Activated CD8-positive, alpha-beta T cell treated with anti-CD3 and anti-CD28 coated beads, Interleukin-2, amount 10 ng/mL, durations not matched to agents 7 days and 5 days (primary cell): ENCODE data around the gene ZBTB22. TPM values are rescaled to one million over a fixed set of nuclear protein-coding genes. Genes with fewer than 3 reads are reported as not detected.
"Not testable (repeated sequence)": the region's sequence is repeated elsewhere in the genome, so short reads cannot be mapped to it uniquely, and the experiment has no call there.

Experiments used
- ATAC-seq: fragments of 150-1000 bp; cut with Tn5 transposase; one replicate; pipeline ENCODE4 v1.10.0; 2021; ENCODE audit warnings: moderate library complexity
- CTCF ChIA-PET: fragments of 350-600 bp; sonication (Branson Sonifier 250); formaldehyde crosslinking; loops from one replicate; lab custom pipeline; 2021; ENCODE audit warnings: antibody characterized with exemption; lab: Charles Lee
- POLR2A ChIA-PET: fragments of 350-600 bp; sonication (Branson Sonifier 250); formaldehyde crosslinking; loops from one replicate; lab custom pipeline; 2021; ENCODE audit warnings: antibody characterized with exemption; lab: Charles Lee
- DNase-seq: peaks from one replicate; pipeline ENCODE4 v3.0.0-alpha.2; 2020
- H3K27ac Mint-ChIP-seq: one replicate; pipeline ENCODE4 v1.8.0; 2021; ENCODE audit warnings: mild to moderate bottlenecking, mixed read lengths
- H3K27me3 Mint-ChIP-seq: one replicate; pipeline ENCODE4 v1.8.0; 2021; ENCODE audit warnings: low read depth, mixed read lengths
- H3K36me3 Mint-ChIP-seq: one replicate; pipeline ENCODE4 v1.8.0; 2021; ENCODE audit warnings: low read depth, mixed read lengths
- H3K4me1 Mint-ChIP-seq: one replicate; pipeline ENCODE4 v1.8.0; 2021; ENCODE audit warnings: low read depth, mixed read lengths
- H3K4me3 Mint-ChIP-seq: one replicate; pipeline ENCODE4 v1.8.0; 2021; ENCODE audit warnings: mild to moderate bottlenecking, mixed read lengths
- H3K9me3 Mint-ChIP-seq: one replicate; pipeline ENCODE4 v1.8.0; 2022; ENCODE audit warnings: mixed read lengths; ENCODE audit not compliant: insufficient read depth
- total RNA-seq, 2 experiments: library from RNA; stranded (reverse); gene quantifications; one replicate each; pipeline ENCODE4 v1.2.3, GENCODE V29; 2021

The ZBTB22 gene
- total RNA-seq, 2 experiments from 2014 or later = 10.7 to 11.1 TPM

DNA sequence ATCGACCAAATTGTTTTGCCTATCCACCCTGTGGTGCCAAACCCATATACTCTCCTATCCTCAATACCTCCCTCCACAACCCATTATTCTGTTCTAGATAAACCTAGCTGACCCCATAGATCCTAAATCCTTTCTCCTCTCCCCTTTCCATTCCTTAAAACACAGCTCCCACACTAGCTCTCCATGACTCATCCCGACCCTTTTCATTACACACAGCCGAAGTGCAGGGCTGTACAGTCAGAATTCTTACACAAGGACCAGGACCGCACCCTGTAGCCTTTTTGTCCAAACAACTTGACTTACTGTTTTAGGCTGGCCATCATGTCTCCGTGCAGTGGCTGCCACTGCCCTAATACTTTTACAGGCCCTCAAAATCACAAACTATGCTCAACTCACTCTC, 29.4 kb upstream of the ZBTB22 start:
- POLR2A ChIA-PET, H3K27me3 Mint-ChIP-seq, CTCF ChIA-PET, ATAC-seq, H3K36me3 Mint-ChIP-seq, H3K9me3 Mint-ChIP-seq, DNase-seq, H3K4me3 Mint-ChIP-seq: not testable (repeated sequence)
- Mint-ChIP-seq H3K27ac (peak overlapping the region; percentile 37), H3K4me1 (peaks cover 38% of the 10 kb centered on the region)

DNA sequence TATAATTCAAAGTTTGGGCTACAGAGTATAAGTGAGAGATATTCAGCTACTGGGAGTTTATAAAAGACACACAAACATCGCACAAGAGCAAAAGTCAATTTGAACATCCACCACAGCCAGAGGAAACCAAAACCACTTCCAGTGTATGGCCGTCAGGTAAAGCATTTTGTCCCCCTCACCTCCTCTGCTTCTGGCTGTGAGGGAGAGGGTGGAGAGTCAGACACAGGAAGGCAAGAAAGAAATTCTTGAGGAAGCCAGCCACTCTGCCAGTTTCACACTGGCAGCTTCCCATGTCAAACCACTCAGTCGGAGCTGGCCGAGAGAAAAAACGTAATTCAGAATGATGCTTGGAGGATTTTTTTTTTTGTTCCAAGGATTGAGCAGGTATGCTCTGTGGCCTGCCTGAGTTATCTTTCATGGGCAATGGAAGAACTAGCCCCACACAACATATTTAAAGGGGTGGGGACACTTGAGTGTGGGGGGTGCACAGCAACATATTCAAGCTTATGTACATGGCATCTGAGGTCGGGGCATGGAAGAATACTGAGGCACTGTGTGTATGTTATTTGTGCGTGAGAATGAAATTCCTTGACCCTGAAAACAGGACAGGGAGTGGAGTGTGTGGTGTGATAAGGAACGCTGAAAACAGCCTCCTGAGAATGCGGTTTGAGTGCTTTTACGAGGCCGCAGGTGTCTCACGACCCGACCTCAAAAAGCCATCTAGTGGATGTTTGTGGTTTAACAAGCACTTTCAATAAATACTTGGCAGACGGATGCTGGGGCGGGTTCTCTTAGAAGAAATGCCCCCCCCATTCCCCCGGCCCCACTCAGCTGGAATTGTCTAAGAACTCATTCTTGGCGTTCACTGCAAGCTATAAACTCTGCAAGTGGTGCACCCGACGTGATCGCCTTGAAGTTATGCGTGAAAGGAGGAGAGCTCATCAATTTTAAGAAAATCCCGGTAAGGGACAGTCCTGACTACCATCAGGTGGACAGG, 27.5 kb upstream of the ZBTB22 start:
- H3K27ac Mint-ChIP-seq = peak overlapping the region; percentile 94
- H3K4me3 Mint-ChIP-seq = peak overlapping the region; percentile 69
- ATAC-seq = peak; percentile 68
- ChIA-PET CTCF (interaction anchor here (0.8 to 3.5 kb wide), 18 partner anchors 9 to 234 kb away, joined by 3 to 36 read pairs (median 5); partner anchors contain the start of genes KIFC1, PFDN6, RGL2 and RPS18), POLR2A (interaction anchor here (0.5 to 3.2 kb wide), 17 partner anchors 9 to 1815 kb away, joined by 3 to 36 read pairs (median 6); partner anchors contain the start of genes B3GALT4, CUTA, PFDN6 and RPS18)
- DNase-seq = peak; percentile 85
- no peaks in the 10 kb centered on the region for H3K9me3 Mint-ChIP-seq
- peaks cover 2% of the 10 kb centered on the region for H3K36me3 Mint-ChIP-seq
- peaks cover 40% of the 10 kb centered on the region for H3K4me1 Mint-ChIP-seq
- H3K27me3 Mint-ChIP-seq = no peaks in the 10 kb centered on the region

DNA sequence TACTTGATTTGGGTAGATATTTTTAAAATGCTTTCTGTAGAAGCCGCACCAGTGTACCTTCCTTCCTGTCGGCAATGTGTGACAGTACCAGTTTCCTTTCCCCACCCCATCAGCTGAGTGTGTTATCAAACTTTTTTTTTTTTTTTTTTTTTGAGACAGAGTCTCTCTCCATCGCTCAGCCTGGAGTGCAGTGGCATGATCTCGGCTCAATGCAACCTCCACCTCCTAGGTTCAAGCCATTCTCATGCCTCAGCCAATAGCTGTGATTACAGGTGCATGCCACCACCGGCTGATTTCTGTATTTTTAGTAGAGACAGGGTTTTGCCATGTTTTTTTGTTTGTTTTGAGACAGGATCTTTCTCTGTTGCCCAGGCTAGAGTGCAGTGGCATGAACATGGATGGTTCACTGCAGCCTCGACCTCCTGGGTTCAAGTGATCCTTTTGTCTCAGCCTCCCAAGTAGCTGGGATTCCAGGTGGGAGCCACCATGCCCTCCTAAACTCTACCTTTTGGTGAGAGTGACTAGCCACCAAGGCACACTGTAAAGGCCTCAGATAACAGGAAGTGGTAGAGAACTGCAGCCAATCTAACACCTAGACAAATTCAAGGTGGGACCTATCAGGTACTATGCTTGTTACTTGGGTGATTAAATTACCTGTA, 26.5 kb upstream of the ZBTB22 start:
- ATAC-seq = peak; percentile 77
- CTCF ChIA-PET = interaction anchor here (0.9 to 3.5 kb wide), 13 partner anchors 8 to 235 kb away, joined by 3 to 36 read pairs (median 8); partner anchors contain the start of genes PFDN6, RGL2, RPS18 and VPS52
- Mint-ChIP-seq H3K4me1 (peaks cover 45% of the 10 kb centered on the region), H3K27me3 (no peaks in the 10 kb centered on the region), H3K4me3 (peak overlapping the region; percentile 69), H3K27ac (peak overlapping the region; percentile 94), H3K9me3 (no peaks in the 10 kb centered on the region), H3K36me3 (peaks cover 2% of the 10 kb centered on the region)
- POLR2A ChIA-PET = interaction anchor here (0.6 to 3.2 kb wide), 16 partner anchors 9 to 1816 kb away, joined by 3 to 36 read pairs (median 6); partner anchors contain the start of genes B3GALT4, CUTA, PFDN6 and RPS18
- DNase-seq = peak; percentile 81

DNA sequence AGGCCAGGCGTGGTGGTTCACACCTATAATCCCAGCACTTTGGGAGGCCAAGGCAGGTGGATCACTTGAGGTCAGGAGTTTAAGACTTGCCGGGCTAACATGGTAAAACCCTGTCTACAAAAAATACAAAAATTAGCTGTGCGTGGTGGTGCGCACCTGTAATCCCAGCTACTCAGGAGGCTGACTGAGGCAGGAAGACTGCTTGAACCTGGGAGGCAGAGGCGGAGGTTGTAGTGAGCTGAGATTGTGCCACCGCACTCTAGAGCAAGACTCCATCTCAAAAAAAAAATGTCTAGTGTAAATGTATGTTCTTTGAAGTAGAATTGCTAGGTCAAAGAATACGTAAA, 26.0 kb upstream of the ZBTB22 start:
- peak; percentile 30 for ATAC-seq
- peak overlapping the region; percentile 94 for H3K27ac Mint-ChIP-seq

DNA sequence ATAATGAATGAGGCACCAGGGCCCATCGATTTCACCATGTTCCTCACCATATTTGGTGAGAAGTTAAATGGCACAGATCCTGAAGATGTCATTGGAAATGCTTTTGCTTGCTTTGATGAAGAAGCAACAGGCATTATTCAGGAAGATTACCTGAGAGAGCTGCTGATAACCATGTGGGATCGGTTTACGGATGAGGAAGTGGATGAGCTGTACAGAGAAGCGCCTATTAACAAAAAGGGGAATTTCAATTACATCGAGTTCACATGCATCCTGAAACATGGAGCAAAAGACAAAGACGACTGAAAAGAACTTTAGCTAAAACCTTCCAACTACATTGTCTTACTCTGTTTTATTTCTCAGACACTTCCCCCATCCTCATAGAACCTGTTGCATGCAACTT, 21.6 kb upstream of the ZBTB22 start:
- H3K9me3 Mint-ChIP-seq = no peaks in the 10 kb centered on the region
- H3K4me1 Mint-ChIP-seq = peaks cover 25% of the 10 kb centered on the region
- DNase-seq (no peak), ATAC-seq (no peak)
- ChIA-PET POLR2A (interaction anchor here (1.1 kb wide), 1 partner anchor 15 kb away, joined by 4 read pairs; no protein-coding TSS in a partner anchor), CTCF (no interaction called here)
- no peaks in the 10 kb centered on the region for H3K36me3 Mint-ChIP-seq
- H3K27me3 Mint-ChIP-seq = no peaks in the 10 kb centered on the region
- no peak overlapping the region for H3K27ac Mint-ChIP-seq
- H3K4me3 Mint-ChIP-seq = no peak overlapping the region

More for the DNA sequence above, 26.0 kb upstream of the ZBTB22 start:
- DNase-seq, H3K36me3 Mint-ChIP-seq, H3K9me3 Mint-ChIP-seq, H3K27me3 Mint-ChIP-seq: not testable (repeated sequence)
- ChIA-PET CTCF (interaction anchor here (0.9 to 3.5 kb wide), 9 partner anchors 8 to 236 kb away, joined by 4 to 36 read pairs (median 8); partner anchors contain the start of genes PFDN6, RPS18, VPS52 and WDR46), POLR2A (interaction anchor here (0.6 to 3.2 kb wide), 13 partner anchors 9 to 372 kb away, joined by 3 to 36 read pairs (median 6); partner anchors contain the start of genes B3GALT4, PFDN6, RPS18 and SYNGAP1)
- peak overlapping the region; percentile 69 for H3K4me3 Mint-ChIP-seq
- peaks cover 46% of the 10 kb centered on the region for H3K4me1 Mint-ChIP-seq

DNA sequence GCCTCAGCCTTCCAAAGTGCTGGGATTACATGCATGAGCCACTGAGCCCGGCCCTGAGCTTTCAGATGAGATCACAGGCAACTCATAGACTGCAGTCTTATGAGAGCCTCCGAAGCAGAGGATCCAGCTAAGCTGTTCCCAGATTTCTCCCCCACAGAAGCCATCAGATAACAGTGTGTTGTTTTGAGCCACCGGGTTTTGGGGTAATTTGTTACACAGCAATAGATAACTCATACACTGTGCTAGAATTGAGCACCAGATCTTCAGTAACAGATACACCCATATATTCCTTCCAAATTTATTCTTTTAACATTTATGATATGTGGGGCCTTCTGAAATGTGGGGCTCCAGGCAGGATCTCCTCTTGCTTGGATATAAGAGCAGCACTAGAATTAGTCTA, 19.0 kb upstream of the ZBTB22 start:
- no peak overlapping the region for H3K4me3 Mint-ChIP-seq
- no peaks in the 10 kb centered on the region for H3K9me3 Mint-ChIP-seq
- H3K27ac Mint-ChIP-seq = no peak overlapping the region
- POLR2A ChIA-PET = interaction anchor here (1.8 kb wide), 1 partner anchor 8 kb away, joined by 5 read pairs; no protein-coding TSS in a partner anchor
- H3K27me3 Mint-ChIP-seq = no peaks in the 10 kb centered on the region
- DNase-seq (no peak), ATAC-seq (no peak)
- peaks cover 20% of the 10 kb centered on the region for H3K4me1 Mint-ChIP-seq
- CTCF ChIA-PET = interaction anchor here (3.2 kb wide), 1 partner anchor 8 kb away, joined by 19 read pairs; no protein-coding TSS in a partner anchor
- no peaks in the 10 kb centered on the region for H3K36me3 Mint-ChIP-seq

DNA sequence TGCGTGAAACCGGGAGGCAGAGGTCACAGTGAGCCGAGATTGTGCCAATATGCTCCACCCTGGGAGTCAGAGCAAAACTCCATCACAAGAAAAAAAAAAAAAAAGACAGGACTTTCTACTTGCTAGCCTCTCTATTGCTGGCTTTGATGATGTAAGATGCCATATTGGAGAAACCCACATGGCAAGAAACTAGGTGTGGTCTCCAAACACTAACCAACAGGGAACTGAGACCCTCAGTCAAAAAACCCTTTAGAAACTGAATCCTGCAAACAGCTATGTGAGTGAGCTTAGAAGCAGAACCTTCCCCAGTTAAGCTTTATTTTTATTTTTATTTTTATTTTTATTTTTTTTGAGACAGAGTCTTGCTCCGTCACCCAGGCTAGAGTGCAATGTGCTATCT, 18.4 kb upstream of the ZBTB22 start:
- Mint-ChIP-seq H3K9me3 (no peaks in the 10 kb centered on the region), H3K27ac (no peak overlapping the region), H3K36me3 (no peaks in the 10 kb centered on the region), H3K4me3 (no peak overlapping the region), H3K27me3 (no peaks in the 10 kb centered on the region), H3K4me1 (peaks cover 22% of the 10 kb centered on the region)
- ChIA-PET POLR2A (interaction anchor here (1.8 kb wide), 1 partner anchor 9 kb away, joined by 5 read pairs; no protein-coding TSS in a partner anchor), CTCF (interaction anchor here (3.2 kb wide), 1 partner anchor 9 kb away, joined by 19 read pairs; no protein-coding TSS in a partner anchor)
- no peak for ATAC-seq
- DNase-seq = no peak

DNA sequence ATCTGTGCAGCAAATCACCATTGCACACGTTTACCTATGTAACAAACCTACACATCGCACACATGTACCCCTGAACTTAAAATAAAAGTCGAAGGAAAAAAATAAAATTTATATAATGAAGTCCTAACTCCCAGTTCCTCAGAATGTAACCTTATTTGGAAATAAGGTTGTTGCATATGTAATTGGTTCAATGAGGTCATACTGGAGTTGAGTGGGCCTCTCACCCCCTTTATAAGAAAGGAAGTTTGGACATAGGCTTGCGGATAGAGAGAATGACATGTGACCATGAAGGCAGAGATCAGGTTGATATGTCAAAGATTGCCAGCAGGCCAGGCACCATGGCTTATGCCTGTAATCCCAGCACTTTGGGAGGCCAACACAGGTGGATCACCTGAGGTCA, 16.1 kb upstream of the ZBTB22 start:
- Mint-ChIP-seq H3K4me3 (no peak overlapping the region), H3K27me3 (no peaks in the 10 kb centered on the region), H3K9me3 (no peaks in the 10 kb centered on the region), H3K36me3 (no peaks in the 10 kb centered on the region), H3K4me1 (peaks cover 20% of the 10 kb centered on the region), H3K27ac (no peak overlapping the region)
- ChIA-PET POLR2A (interaction anchor here (0.6 kb wide), 1 partner anchor 12 kb away, joined by 3 read pairs; no protein-coding TSS in a partner anchor), CTCF (interaction anchor here (2.6 kb wide), 1 partner anchor 11 kb away, joined by 8 read pairs; no protein-coding TSS in a partner anchor)
- DNase-seq = no peak
- ATAC-seq = no peak

DNA sequence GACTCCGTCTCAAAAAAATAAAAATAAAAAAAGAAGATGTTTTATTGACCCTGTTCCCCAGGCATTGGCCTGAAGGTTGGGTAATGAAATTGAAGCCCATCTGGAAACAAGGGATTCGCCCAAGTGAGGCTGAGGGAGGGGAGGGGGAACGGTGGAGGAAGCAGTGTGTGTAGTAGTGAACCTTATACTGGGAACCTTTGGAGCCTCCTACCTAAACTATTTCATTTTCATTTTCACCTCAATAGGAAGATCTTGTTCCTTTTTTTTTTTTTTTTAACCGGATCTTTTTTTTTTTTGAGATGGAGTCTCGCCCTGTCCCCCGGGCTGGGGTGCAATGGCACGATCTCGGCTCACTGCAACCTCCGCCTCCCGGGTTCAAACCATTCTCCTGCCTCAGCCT, 13.2 kb upstream of the ZBTB22 start:
- ATAC-seq (no peak), DNase-seq (no peak)
- Mint-ChIP-seq H3K27me3 (no peaks in the 10 kb centered on the region), H3K4me1 (peaks cover 22% of the 10 kb centered on the region), H3K9me3 (no peaks in the 10 kb centered on the region), H3K36me3 (no peaks in the 10 kb centered on the region), H3K4me3 (no peak overlapping the region), H3K27ac (no peak overlapping the region)
- ChIA-PET CTCF (interaction anchor here (1.6 kb wide), 1 partner anchor 12 kb away, joined by 4 read pairs; no protein-coding TSS in a partner anchor), POLR2A (no interaction called here)

DNA sequence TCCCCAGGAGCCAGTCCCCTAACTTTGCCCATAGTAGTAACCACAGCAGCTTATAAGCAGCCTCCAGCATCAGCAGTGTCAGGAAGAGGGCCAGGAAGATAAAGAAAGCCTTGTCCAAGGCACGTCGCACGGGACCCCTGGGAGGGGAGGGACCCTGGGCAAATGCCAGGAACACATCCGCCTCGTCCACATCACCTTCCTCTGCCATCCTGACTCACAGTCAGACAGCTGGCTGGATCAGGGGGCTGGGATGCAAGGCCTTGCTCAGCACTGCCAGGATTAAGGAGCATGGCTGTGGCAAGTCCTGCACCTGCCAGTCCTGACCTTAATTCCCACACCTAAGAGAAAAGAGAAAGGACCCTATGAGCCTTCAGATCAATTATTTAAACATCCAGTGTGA, 11.5 kb upstream of the ZBTB22 start:
- no peak overlapping the region for H3K27ac Mint-ChIP-seq
- H3K36me3 Mint-ChIP-seq = no peaks in the 10 kb centered on the region
- H3K27me3 Mint-ChIP-seq = no peaks in the 10 kb centered on the region
- ChIA-PET POLR2A (interaction anchor here (0.9 kb wide), 1 partner anchor 15 kb away, joined by 4 read pairs; no protein-coding TSS in a partner anchor), CTCF (interaction anchor here (1.8 kb wide), 1 partner anchor 16 kb away, joined by 8 read pairs; no protein-coding TSS in a partner anchor)
- ATAC-seq (no peak), DNase-seq (no peak)
- no peaks in the 10 kb centered on the region for H3K9me3 Mint-ChIP-seq
- peaks cover 21% of the 10 kb centered on the region for H3K4me1 Mint-ChIP-seq
- no peak overlapping the region for H3K4me3 Mint-ChIP-seq

DNA sequence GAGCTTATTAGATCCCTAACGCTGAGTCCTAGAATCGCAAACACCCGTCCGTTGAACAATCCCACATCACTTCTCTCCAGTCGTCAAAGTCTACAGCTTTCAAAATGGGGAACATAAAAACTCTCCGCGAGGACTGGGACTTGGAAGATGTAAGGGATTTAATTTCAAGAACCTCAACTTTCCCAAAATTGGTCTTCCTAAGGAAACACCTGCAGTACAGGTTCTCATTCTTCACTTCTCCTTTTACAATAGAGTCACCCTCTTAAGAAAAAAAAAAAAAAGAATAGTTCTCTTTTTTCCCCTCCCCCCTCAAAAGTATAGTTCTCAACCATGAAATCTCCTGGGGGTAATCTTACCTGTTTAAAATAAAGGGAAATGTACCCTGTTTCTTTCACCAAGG, 6.6 kb upstream of the ZBTB22 start:
- ChIA-PET POLR2A (interaction anchor here (0.8 to 1.2 kb wide), 4 partner anchors 15 to 247 kb away, joined by 3 to 4 read pairs (median 4); no protein-coding TSS in a partner anchor), CTCF (interaction anchor here (0.8 to 1.3 kb wide), 3 partner anchors 18 to 101 kb away, joined by 3 to 4 read pairs (median 4); no protein-coding TSS in a partner anchor)

More for the DNA sequence above, 6.6 kb upstream of the ZBTB22 start:
- Mint-ChIP-seq H3K4me1 (peaks cover 43% of the 10 kb centered on the region), H3K4me3 (peak overlapping the region; percentile 94), H3K27me3 (no peaks in the 10 kb centered on the region), H3K36me3 (peaks cover 37% of the 10 kb centered on the region), H3K9me3 (no peaks in the 10 kb centered on the region), H3K27ac (peak overlapping the region; percentile 100)
- ATAC-seq = no peak
- no peak for DNase-seq
